Stimulated activated naive CD8-positive, alpha-beta T cell treated with anti-CD3 and anti-CD28 coated beads, Interleukin-15, Interleukin-2, amounts not matched to agents 100 ng/mL and 50 ng/mL, for 24 hours (primary cell): ENCODE results near the gene LMTK2.

Source experiments
- H3K27ac Mint-ChIP-seq: one replicate; pipeline ENCODE4 v1.8.0; 2021; ENCODE audit warnings: mild to moderate bottlenecking, mixed read lengths
- H3K27me3 Mint-ChIP-seq: one replicate; pipeline ENCODE4 v1.8.0; 2021; ENCODE audit warnings: mixed read lengths
- H3K36me3 Mint-ChIP-seq: one replicate; pipeline ENCODE4 v1.8.0; 2021; ENCODE audit warnings: low read depth, mixed read lengths
- H3K4me1 Mint-ChIP-seq: one replicate; pipeline ENCODE4 v1.8.0; 2021; ENCODE audit warnings: low read depth, mixed read lengths
- H3K4me3 Mint-ChIP-seq: one replicate; pipeline ENCODE4 v1.8.0; 2021; ENCODE audit warnings: mild to moderate bottlenecking, mixed read lengths
- H3K9me3 Mint-ChIP-seq: one replicate; pipeline ENCODE4 v1.8.0; 2021; ENCODE audit warnings: mixed read lengths

The LMTK2 gene

DNA sequence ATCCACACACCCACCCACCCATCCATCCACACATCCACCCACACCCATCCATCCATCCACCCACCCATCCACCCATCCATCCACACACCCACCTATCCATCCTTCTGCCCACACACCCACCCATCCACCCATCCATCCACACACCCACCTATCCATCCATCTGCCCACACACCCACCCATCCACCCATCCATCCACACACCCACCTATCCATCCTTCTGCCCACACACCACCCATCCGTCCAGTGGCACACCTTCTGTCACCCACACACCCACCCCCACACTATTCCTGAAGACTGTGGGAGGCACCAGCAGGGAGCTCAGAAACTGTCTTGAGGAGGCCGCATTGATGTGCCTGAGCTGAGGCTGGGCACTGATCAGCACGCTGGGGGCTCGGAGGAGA lies 136.3 kb downstream of the LMTK2 start:
- Mint-ChIP-seq H3K27ac (no peak overlapping the region), H3K4me1 (peaks cover 2% of the 10 kb centered on the region)

DNA sequence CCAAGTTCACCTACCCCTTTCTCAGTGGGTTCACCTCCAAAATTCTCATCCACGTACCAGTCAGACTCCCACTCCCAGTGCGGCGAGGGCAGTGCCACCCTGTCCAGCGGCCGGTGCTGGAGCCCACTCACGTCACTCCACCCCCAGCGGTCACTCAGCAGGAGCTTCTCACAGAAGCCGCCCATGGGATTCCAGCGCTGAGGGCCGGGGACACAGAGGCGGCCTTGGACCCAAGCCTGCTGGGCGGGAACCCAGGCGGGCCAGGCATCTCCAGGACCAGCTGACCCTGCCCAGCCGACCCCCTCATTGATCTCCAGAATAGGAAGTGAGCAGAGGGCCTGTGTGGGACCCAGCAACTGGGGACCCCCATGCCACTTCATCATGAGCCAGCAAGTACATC lies 138.2 kb downstream of the LMTK2 start:
- Mint-ChIP-seq H3K9me3 (no peaks in the 10 kb centered on the region), H3K27me3 (no peaks in the 10 kb centered on the region), H3K4me3 (no peak overlapping the region), H3K4me1 (peaks cover 18% of the 10 kb centered on the region), H3K27ac (no peak overlapping the region), H3K36me3 (peaks cover 19% of the 10 kb centered on the region)

More for the DNA sequence above, 136.3 kb downstream of the LMTK2 start:
- Mint-ChIP-seq H3K36me3 (peaks cover 19% of the 10 kb centered on the region), H3K27me3 (no peaks in the 10 kb centered on the region), H3K4me3 (no peak overlapping the region), H3K9me3 (no peaks in the 10 kb centered on the region)

DNA sequence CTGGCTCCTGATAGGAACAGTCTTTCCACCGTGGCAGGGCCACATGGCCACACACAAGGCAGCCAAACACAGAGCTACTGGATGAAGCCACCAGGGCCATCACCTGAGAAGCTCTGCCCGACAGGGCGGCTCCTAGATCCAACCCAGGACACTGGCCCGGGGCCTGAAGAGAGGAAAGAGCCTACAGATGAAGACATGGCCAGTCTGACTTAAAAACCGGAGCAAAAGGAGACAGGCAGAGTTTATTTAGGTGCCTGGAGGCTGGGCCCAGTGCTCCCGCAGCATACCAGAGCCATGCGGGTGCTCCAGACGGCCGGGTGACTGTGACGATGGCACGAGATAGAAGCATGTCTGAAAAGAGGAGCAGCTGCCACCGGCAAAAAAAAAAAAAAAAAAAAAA lies 141.5 kb downstream of the LMTK2 start:
- H3K4me3 Mint-ChIP-seq, result no peak overlapping the region
- no peaks in the 10 kb centered on the region for H3K27me3 Mint-ChIP-seq
- peaks cover 11% of the 10 kb centered on the region for H3K36me3 Mint-ChIP-seq
- no peaks in the 10 kb centered on the region for H3K9me3 Mint-ChIP-seq
- no peak overlapping the region for H3K27ac Mint-ChIP-seq
- H3K4me1 Mint-ChIP-seq, result peaks cover 44% of the 10 kb centered on the region

DNA sequence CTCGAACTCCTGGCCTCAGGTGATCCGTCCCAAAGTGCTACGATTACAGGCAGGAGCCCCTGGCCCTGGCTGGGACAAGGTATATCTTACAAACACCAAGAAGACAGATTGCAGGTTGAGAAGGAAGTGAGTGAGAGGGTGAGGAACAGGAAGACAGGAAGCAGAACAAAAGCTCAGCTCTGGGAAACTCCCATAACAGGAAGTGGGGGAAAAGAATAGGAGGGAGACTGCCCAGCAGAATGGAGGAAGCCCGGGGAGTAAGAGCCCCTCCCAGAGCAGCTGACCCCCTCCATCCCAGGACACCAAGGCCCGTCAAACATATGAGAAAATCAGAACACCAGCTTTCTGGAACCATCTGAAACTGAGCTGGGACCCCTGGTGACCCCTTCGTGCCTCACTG lies 142.4 kb downstream of the LMTK2 start:
- H3K9me3 Mint-ChIP-seq, result no peaks in the 10 kb centered on the region
- peaks cover 11% of the 10 kb centered on the region for H3K36me3 Mint-ChIP-seq
- peak overlapping the region; percentile 93 for H3K27ac Mint-ChIP-seq
- H3K27me3 Mint-ChIP-seq, result no peaks in the 10 kb centered on the region
- peak overlapping the region; percentile 48 for H3K4me3 Mint-ChIP-seq
- peaks cover 49% of the 10 kb centered on the region for H3K4me1 Mint-ChIP-seq

DNA sequence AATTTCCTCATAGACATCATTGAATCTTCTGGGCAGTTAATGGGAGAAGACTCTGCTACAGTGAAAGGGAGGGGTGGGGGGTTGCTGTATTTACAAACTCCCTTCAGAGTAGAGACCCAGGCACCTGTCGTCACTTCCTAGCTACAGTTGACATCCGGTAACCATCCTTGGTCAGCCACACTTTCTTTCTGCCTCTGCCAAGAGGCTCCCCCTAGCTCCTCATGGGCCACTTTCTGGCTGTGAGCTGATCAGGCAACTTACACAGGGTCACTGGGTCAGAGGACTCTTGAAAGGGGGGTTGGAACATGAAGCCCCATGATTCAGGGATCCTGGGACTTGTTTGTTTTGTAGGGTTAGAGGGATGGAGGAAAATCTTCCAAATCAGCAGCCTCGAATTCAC lies 144.1 kb downstream of the LMTK2 start:
- Mint-ChIP-seq H3K36me3 (peaks cover 13% of the 10 kb centered on the region), H3K4me1 (peaks cover 59% of the 10 kb centered on the region), H3K27ac (peak overlapping the region; percentile 90)

DNA sequence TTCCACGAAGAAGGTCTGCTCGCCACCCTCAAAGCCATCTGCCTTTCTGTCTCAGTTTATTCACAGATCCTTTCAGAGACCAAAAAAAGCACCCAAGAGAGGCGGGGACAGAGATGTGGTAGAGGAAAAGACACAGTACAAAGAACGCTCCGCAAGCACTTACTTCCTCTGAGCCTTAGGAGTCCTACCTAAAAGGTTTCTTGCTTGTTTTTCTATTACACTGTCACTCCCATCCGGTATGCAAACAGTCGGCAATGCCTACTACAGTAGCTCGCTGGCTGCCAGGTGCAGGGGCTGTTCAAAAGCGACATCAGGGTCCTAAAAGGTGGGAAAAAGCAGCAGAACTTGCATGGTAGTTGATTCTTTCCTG lies 144.6 kb downstream of the LMTK2 start:
- Mint-ChIP-seq H3K4me1 (peaks cover 61% of the 10 kb centered on the region), H3K36me3 (peaks cover 13% of the 10 kb centered on the region), H3K27me3 (no peaks in the 10 kb centered on the region), H3K27ac (peak overlapping the region; percentile 90), H3K9me3 (no peaks in the 10 kb centered on the region), H3K4me3 (peak overlapping the region; percentile 97)

More for the DNA sequence above, 144.1 kb downstream of the LMTK2 start:
- Mint-ChIP-seq H3K4me3 (peak overlapping the region; percentile 97), H3K9me3 (no peaks in the 10 kb centered on the region), H3K27me3 (no peaks in the 10 kb centered on the region)

DNA sequence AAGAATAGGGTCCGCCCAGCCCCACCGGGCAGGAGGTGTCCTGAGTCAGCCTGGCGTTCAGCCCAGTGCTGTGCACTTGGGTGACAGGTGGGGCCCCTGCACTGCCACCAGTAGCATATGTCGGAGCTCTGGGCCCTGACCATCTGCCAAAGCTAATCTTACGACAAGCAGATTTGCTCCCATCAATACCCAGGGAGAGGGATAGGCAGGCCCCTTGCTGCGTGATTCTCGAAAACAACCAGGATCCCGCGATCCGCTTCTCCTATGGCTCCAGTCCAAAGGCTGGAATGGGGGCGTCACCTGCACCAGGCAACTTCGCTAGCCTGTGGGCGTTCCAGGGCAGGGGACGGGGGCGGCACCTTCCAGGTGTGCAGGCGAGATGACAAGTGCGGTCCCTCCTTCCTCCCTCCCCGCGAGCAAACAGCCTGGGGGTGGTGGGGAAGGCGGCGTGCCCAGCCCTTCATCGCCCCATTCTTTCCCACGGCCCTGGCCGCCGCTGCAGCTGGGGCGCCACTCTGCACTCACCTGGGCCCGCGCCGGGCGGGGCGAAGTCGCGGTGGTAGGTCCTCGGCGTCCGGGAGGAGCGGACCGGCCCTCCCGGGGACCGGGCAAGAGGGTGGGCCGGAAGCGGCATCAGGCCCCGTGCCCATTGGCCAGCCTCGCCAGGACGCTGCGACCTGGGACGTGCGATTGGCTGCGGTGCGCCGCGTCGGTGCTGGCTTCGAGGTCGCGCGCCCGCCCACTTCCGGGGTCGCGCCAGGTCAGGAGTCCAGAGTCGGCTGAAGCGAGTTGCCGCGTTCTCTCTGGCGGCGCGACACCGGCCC lies 145.2 kb downstream of the LMTK2 start, which contains the start of gene TECPR1:
Gene TECPR1 (minus strand): TSS at position 632 of the 824 bp plus-strand sequence. CDS start 6,086 bp downstream, outside the sequence.
- H3K4me3 Mint-ChIP-seq, result peak within 1 kb of the TSS; percentile 97
- H3K27me3 Mint-ChIP-seq, result no peaks in the 10 kb centered on the region
- peaks cover 64% of the 10 kb centered on the region for H3K4me1 Mint-ChIP-seq
- peaks cover 15% of the 10 kb centered on the region for H3K36me3 Mint-ChIP-seq
- H3K9me3 Mint-ChIP-seq, result no peaks in the 10 kb centered on the region
- H3K27ac Mint-ChIP-seq, result peak within 1 kb of the TSS; percentile 90

DNA sequence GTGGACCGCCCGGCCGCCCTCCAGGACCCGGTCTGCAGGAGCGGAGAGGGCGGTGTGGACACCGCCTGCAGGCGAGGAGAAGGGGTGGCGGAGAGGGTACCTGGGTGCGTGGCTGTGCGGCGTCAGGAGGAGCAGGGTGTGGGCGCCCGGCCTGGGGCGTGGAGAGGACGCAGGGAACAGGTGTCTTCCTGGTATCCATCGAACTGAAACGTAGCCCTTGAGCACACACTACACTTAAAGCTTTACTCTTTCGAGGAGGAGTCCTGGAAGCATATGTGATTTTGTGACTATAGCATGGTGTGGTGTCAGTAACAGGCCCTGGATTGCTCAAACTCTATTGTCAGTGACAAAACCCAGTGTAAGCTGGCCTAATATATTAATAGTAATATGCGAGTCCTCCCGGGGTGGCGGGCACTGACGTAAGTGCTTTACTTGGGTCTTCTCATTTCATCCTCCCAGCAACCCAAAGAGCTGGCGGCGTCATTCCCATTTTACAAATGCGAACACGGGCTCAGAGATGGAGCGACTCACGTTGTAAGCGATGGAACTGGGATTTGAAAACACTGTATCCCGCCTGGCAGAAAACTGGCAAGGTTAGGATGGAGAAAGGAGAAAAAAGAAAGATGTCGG lies 145.9 kb downstream of the LMTK2 start:
- H3K27ac Mint-ChIP-seq, result peak overlapping the region; percentile 89
- H3K27me3 Mint-ChIP-seq, result no peaks in the 10 kb centered on the region
- H3K4me1 Mint-ChIP-seq, result peaks cover 64% of the 10 kb centered on the region
- peaks cover 19% of the 10 kb centered on the region for H3K36me3 Mint-ChIP-seq
- H3K9me3 Mint-ChIP-seq, result no peaks in the 10 kb centered on the region
- H3K4me3 Mint-ChIP-seq, result peak overlapping the region; percentile 97

DNA sequence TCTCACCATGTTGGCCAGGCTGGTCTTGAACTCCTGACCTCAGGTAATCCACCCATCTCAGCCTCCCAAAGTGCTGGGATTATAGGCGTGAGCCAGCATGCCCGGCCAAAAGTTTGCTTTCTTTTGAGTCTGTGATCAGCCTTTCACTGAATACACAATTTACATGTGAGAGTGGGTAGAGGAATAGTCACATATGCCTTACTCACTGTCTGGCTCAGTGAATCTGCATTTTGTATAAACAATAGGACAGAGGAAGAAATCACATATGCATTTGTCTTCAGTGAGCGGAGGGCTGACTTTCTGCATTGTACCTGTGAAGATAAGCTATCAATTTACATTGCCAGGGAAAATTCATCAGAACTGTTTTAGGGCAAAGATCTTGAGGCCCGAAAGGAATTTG lies 147.9 kb downstream of the LMTK2 start:
- no peak overlapping the region for H3K4me3 Mint-ChIP-seq
- no peaks in the 10 kb centered on the region for H3K9me3 Mint-ChIP-seq
- no peak overlapping the region for H3K27ac Mint-ChIP-seq
- H3K4me1 Mint-ChIP-seq, result peaks cover 49% of the 10 kb centered on the region
- peaks cover 28% of the 10 kb centered on the region for H3K36me3 Mint-ChIP-seq
- H3K27me3 Mint-ChIP-seq, result no peaks in the 10 kb centered on the region

DNA sequence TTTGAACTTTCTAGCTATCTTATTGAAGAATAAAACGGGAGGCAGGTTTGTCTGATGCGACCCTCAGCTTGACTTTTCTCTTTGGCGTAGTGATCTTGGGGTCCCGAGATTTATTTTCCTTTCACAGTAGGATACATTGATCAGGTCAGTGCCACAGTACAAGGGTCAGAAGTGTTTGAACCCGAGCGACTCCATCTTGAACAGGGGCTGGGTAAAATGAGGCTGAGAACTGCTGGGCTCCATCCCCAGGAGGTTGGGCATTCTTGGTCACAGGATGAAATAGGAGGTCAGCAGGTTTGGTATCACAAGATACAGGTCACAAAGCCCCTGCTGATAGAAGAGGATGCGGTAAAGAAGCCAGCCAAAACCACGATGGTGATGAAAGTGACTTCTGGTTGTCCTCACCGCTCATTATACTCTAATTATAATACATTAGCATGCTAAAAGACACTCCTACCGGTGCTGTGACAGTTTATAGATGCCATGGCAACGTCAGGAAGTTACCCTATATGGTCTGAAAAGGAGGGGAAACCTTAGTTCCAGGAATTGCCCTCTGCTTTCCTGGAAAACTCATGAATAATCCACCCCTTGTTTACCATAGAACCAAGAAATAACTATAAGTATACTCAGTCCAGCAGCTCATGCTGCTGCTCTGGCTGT lies 148.4 kb downstream of the LMTK2 start:
- Mint-ChIP-seq H3K9me3 (no peaks in the 10 kb centered on the region), H3K4me3 (no peak overlapping the region), H3K36me3 (peaks cover 27% of the 10 kb centered on the region), H3K4me1 (peaks cover 44% of the 10 kb centered on the region), H3K27ac (no peak overlapping the region), H3K27me3 (no peaks in the 10 kb centered on the region)

DNA sequence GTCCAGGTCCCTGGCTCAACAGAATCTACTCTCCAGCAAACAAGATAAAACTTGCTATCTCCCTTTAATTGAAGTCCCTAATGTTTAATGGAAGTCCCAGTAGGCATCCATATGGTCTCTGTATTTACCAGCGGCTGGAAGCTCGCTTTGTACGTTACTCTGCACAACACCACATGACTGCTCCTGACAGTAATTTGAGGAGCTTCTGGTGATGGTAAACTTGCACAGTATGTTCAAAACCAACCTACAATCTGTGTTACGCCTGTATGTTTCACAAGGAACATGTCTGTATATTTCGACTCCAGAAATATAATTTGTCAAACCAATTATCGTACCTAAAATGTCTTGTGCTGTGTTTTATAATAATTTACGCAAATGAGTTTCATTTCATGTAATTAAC lies 149.8 kb downstream of the LMTK2 start:
- no peak overlapping the region for H3K27ac Mint-ChIP-seq

DNA sequence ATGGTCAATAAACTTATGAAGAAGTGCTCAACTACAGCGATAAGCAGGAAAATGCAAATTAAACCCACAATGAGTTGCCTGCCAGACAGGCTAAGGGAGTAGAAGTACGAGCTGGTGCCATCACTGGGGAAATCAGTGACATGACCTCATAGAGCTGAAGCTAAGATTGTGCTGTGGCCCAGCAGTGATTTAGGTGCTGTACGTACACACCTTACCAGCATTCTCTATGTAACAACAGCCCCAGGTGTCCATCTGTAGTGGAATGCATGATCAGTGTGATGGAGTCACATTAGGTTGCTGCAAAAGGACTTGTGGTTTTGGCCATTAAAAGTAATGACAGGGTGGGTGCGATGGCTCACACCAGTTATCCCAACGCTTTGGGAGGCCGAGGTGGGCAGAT lies 151.0 kb downstream of the LMTK2 start:
- Mint-ChIP-seq H3K36me3 (peaks cover 47% of the 10 kb centered on the region), H3K4me1 (peaks cover 25% of the 10 kb centered on the region), H3K9me3 (no peaks in the 10 kb centered on the region), H3K27me3 (no peaks in the 10 kb centered on the region), H3K4me3 (no peak overlapping the region), H3K27ac (no peak overlapping the region)

More for the DNA sequence above, 149.8 kb downstream of the LMTK2 start:
- H3K27me3 Mint-ChIP-seq, result no peaks in the 10 kb centered on the region
- H3K36me3 Mint-ChIP-seq, result peaks cover 37% of the 10 kb centered on the region
- H3K4me1 Mint-ChIP-seq, result peaks cover 30% of the 10 kb centered on the region
- no peaks in the 10 kb centered on the region for H3K9me3 Mint-ChIP-seq
- no peak overlapping the region for H3K4me3 Mint-ChIP-seq
